Adrenal gland (tissue), 5 donors: ENCODE data around the gene MALRD1.

ENCODE experiments used
- POLR2A ChIP-seq, 2 donors: fragments of 450-650 bp; IDR thresholded peaks; one replicate each; pipeline ENCODE4 v1.6.1; 2017; ENCODE audit warnings: antibody characterized with exemption in 2 of 2, mild to moderate bottlenecking in 2 of 2, moderate library complexity in 1 of 2
- TF ChIP-seq, protein P1 (sequence below), 6 experiments: fragments of 450-650 bp in 4 of 6; fragments of 200-600 bp in 2 of 6; sonication (generic) in 1 of 6; IDR thresholded peaks; 1 replicate in 5 of 6; 2 replicates in 1 of 6; pipeline versions ENCODE4 v1.5.1 to v1.8.0; 2016 to 2021; ENCODE audit warnings: antibody characterized with exemption in 6 of 6, mild to moderate bottlenecking in 2 of 6, moderate library complexity in 1 of 6
- donor health status: DM: no; HTN: no; CAD: no.

DNA sequence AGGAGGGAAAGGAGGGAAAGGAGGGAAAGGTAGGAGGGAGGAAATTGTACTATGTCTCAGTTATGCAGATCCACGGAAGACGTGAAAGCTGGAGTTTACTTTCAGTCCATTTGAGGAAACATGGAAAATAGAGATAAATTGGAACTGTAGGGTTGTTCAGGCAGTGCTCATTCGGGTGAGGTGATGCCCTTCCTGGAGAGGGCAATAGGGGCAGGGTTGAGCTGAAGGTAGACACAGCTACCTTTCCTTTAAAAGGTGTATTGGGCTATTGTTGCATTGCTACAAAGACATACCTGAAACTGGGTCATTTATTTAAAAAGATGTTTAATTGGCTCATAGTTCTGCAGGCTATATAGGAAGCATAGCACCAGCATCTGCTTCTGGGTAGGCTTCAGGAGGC, 650.7 kb downstream of the MALRD1 start:
- TF ChIP-seq, protein P1, sequence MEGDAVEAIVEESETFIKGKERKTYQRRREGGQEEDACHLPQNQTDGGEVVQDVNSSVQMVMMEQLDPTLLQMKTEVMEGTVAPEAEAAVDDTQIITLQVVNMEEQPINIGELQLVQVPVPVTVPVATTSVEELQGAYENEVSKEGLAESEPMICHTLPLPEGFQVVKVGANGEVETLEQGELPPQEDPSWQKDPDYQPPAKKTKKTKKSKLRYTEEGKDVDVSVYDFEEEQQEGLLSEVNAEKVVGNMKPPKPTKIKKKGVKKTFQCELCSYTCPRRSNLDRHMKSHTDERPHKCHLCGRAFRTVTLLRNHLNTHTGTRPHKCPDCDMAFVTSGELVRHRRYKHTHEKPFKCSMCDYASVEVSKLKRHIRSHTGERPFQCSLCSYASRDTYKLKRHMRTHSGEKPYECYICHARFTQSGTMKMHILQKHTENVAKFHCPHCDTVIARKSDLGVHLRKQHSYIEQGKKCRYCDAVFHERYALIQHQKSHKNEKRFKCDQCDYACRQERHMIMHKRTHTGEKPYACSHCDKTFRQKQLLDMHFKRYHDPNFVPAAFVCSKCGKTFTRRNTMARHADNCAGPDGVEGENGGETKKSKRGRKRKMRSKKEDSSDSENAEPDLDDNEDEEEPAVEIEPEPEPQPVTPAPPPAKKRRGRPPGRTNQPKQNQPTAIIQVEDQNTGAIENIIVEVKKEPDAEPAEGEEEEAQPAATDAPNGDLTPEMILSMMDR (IDR thresholded peaks at IDR 0.05) = no peak
- TF ChIP-seq POLR2A (IDR thresholded peaks at IDR 0.05) = no peak
